GM18867 (cell line): Measurements from ENCODE around the gene STXBP6.

Experiments
- ATAC-seq: cut with Tn5 transposase; IDR thresholded peaks from one replicate; pipeline ENCODE4 v1.9.1; 2021; ENCODE audit warnings: mild to moderate bottlenecking, moderate library complexity; ENCODE audit not compliant: unreplicated experiment

The STXBP6 gene

DNA sequence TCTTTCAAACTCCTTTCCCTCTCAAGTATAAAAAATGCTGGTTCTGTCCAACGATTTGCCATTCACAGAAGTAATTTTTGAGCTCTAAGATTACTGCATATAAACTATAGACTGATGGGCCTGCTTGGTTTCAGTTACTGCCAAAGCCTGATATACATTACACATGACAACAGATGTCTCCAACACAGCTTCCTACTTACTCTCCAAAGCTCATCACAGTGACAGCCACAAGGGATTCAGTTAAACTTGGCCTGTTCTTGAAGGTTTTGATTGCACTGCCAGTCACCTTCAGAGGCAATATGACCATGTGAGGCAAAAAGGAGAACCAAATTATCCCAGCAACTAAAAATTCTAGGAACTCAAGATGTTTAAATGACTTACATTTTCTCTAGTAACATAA lies 30.1 kb downstream of the STXBP6 start:
- no peak for ATAC-seq

DNA sequence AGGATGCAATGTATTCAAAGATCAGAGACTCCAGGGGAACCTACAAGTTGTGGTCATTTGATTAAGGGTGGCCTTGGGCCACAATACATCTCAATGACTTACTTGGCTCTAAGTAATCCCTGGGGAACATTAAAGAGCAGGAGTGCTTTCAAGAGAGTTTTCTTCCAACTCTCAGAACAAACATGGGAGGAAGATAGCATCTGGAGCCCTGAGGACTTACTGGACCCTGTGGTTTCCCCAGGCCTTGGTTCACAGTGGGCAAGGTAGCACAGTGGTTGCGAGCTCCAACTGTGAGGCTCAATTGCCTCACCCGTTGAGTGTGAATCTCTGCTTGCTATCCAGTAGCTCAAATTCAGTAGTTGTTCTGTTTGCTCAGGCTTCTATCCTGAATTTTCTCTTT lies 32.4 kb downstream of the STXBP6 start:
- ATAC-seq = no peak

DNA sequence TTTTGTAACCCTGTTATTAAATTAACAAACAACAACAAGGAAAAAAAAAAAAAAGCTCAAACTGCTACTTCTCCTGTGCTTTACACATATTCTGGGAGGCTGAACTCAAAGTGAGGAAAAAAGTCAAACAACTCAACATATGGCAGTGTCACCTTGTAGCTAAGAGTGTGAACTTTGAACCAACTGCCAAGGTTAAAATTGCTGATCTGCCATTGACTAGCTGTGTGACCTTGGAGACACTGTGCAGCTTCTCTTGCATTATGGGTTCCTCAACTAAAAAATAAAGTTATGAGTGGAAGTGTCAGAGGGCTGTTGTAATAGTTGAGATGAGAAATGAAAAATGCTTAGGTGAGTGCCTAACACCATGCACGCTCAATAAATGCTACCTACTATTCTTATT lies 34.2 kb downstream of the STXBP6 start:
- no peak for ATAC-seq

DNA sequence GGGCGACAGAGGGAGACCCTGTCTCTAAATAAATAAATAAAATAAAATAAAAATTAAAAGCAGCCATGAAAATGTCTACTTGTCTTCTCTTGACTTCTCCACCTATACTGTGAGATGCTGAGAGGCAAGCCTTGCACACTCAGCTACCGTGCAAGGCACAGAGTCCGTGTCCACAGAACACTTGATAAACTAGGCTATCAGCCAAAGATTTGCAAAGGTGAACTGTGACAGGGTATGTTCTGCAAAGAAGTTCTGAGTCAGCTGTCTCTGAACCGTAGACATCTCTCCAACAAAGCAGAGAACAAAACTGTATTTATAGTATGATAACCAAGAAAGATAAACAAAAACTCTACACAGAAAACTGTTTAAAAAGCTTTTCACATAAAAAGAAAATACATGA lies 35.5 kb downstream of the STXBP6 start:
- ATAC-seq = no peak

DNA sequence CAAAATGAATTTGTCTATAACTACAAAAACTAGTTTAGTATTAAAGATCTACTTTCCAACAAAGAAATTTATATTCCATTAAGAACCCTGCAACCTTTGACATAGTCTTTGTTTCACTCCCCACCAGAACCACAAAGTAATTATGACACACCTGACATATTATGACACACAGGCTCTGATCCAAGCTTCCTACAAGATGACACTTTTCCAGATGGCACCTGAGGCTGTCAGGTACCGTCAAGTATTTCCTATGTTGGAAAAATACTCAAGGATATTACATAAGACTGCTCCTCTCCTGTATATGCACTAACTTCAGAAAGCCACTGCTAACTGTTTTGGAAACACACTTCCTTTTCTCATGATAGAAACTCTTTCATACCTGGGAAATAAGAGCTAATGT lies 38.9 kb downstream of the STXBP6 start:
- ATAC-seq = no peak

DNA sequence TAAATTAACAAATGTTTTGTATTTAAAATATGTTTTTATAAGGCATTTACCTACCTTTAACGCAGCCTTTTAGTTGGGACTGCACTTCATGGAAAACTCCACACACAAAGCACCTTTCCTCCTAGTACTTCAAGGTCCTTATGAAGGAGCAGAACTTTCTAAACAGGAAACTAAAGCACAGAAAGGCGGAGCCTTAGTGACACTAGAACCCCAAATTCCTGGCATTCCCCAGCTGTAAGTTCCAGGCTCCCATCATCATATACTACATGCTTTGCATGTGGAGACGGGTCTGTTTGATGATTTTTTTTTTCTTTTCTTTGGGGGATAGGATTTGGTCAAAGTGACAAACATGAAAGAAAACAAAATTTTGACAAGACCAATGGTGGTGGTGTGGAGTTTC lies 39.5 kb downstream of the STXBP6 start:
- no peak for ATAC-seq

DNA sequence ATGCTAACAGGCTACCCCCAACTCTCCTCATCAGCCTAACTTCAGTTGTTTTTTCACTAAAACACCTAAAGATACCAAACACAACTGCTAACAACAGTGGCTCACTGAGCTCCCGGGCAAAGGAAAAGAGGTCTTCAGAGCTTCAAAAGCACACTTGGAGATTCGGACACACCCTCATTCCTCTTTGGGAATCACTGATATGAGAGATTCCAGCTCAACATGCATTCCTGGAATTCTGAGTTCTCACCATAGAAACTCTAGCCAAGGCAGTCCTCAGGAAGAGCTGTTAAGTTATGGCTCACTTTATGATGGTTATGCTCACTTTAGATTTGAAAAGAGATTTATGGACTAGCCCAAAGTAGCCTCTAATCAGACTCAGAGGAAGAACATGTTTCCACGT lies 40.1 kb downstream of the STXBP6 start:
- no peak for ATAC-seq

DNA sequence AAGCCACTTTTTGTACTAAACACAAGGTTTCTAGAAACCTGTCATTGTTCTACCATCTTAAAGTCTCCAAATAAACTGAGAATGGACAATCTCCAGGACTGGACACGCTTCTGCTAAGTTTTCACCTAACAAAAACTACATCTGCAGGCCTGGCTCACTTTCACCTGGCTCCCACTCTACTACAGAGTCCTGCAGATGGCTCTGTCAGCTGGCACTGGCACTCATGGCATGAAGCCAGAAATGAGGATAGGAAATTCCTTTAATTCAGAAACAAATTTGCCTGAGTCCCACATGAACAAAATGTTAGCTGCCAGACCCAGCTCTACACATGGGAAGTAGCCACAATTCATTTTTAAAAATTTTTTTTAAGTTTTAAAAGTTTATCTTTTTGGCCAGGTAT lies 42.1 kb downstream of the STXBP6 start:
- ATAC-seq = no peak

DNA sequence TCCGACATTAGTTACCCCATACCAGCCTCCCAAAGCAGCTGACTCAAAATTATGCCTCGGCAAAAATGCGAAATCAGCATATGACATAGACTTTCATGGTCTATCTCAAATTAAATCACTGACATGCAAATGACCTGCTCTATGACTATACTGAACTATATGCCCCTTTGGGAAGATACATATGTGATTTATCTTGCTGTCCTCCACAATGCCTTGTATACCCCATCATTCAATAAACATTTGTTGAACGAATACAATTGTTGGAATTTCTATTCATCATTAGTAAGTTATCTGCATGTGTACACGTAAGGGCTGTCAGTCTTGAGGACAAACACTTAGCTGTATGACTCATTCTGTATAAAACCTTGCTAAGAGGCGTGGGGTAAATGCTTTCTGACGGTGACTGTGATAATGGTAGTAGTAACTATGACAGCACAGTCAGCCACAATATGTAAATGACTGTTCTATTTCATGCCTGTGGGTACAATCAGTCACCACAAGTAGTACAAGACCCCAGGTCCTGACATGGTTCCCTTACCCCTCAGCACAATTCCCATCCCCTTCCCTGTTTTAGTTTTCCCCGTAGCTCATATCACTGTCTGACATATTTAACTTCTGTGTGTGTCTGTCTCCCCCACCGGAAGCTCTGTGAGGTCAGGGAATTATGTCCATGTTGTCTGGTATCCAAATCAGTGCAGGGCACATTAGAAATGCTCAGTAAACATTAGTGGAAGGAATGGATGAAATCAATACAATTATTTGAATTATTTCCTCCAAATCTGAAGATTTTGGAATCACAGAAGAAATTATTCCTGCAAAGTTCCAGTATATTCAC lies 42.8 kb downstream of the STXBP6 start:
- ATAC-seq = peak; percentile 66

DNA sequence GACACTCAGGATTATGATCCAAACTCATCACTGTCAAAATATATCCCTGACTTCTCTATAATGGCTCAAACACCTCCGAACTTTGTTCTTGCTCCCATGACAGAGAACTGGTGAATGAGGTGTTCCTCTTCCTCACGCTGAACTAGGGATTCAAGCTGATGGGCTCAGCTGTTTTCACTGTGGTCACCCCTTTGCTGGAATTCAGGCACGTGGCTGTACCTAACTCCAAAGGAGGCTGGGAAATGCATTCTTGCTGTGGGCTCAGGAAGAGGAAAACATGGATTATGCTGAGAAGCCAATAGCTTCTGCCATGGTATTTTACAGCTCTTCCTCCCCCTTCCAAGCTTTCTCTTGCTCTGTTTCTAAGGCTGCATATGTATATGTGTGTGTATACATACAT lies 43.9 kb downstream of the STXBP6 start:
- ATAC-seq = no peak

DNA sequence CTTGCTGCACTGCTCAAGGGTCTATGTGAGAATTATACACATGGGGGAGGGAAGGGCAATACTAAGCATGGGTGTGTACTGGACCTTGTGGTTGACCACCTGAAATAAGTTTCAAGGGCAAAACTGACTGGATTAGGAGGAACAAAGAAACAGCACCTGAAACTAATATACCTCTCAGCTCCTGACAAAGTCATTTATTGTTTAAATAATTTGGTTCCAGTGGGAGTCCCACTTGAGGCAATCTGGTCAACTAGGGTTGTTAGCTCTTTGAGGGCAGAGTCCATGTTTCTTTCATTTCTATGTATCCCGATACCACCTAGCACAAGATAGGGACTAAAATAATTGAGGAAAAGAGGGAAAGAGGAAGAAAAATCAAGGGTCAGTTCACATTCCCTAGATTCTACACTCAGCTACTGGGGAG lies 45.5 kb downstream of the STXBP6 start:
- no peak for ATAC-seq

DNA sequence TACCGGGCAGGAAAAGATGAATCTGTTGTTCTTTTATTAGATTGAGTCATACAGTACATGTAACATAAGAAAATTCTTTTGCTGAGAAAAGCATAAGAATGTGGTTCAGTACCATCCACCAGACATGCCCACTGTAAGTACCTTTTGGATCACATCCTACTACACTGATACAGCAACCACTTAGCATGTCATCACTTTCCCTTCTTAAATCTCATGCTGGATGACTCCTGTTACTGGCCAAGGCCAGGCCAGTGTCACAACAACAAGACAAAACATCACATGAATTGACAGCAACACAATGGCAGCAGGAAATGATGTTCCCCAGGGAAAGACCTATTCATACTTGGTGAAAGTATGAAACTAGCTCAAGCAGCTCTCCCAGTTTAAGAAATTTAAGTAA lies 46.4 kb downstream of the STXBP6 start:
- ATAC-seq = no peak

DNA sequence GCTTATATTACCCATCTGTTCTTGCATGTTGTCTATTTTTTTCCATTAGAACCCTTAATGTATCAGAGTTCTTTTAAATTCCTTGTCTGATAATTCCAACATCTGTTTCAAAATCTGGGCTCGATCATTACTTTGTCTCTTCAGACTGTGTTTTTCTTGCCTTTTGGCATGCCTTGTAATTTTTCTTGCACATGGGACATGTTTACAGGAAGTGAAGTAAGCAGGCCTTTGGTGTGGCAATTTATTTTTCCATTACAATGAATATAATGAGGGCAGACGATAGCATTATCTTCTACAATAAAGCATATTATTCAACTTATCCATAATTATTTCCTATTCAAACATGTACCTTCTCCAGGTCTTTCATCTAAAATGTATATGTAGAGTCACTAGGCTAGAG lies 48.3 kb downstream of the STXBP6 start:
- no peak for ATAC-seq

DNA sequence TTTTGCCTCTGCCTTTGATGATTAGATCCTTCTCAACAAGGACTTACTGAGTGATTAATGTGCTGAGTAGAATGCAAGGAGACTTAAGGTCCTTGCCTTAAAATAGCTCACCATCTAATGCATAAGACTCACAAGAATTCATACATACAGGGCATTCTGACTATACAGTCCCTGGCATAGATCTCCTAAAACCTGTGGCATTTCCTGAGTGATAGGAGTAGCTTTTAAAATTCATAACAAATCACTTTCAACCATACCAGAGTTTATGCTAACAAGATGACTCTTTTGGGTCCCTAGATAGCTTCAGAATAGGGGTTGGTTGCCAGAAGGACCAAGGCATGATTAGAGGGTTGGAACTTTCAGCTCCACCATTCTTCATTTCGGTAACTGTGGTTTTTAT lies 48.8 kb downstream of the STXBP6 start:
- ATAC-seq = no peak

DNA sequence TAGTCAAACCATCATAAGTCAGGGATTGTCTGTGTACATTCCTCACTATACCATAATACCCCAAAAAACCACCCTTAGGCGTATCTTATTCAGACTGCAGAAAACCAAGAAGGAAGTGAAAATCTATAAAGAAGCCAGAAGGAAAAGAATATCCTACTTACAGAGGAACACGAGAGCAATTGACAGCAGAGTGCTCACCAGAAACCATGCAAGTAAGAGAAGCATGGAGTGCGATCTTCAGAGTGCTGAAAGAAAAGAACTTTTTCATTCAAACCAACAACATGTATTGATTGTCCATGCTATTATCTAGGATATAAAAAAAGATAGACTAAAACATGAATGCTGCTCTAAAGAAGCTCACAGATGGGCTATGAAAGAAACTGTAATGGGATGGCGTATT lies 50.8 kb downstream of the STXBP6 start:
- ATAC-seq = no peak

DNA sequence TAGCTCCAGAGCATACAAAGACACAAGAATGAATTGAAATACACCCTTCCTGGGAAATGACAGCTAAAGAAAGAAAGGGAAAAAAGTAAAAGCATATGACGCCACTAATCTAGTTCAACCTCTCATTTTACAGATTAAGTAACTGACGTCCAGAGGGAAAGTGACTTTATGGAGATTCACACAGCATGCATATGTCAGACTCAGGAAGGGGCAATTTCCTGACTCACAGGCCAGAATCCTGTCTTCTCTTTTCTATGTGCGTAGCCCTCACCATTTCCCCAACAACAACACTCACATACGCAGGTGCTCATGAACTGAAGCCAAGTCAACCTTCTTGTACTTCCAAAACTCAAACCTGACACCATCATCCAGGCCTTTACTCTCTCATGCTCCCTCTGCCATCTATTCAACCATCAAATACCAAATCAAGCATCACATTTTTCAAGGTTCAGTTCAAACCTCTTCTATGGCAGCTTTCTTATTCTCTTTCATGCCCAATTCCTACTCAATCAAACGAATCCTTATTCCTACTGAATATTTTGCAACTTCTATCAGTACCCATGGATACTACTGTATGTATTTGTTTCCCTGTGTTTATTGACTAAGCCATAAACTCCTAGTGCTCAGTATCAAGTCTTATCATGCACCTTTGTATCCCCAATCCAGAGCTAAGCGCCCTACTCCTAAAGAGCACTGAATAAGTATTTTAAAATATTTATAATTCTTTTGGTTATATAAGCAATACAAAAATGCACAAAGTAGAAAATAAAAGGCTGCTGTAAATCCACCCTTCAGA lies 52.8 kb downstream of the STXBP6 start:
- no peak for ATAC-seq

DNA sequence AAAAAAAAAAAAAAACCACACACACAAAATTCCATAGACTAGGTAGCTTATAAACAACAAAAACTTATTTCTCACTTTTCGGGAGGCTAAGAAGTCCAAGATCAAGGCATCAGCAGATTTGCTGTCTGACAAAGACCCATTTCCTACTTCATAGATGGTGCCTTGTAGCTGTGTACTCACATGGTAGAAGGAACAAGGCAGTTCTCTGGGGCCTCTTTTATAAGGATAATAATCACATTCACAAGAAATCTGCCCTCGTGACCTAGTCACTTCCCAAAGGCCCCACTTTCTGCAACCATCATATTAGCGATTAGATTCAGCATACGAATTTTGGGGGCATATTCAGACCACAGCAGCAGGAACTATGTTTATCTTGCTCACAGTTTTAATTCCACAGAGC lies 54.9 kb downstream of the STXBP6 start:
- ATAC-seq = no peak

DNA sequence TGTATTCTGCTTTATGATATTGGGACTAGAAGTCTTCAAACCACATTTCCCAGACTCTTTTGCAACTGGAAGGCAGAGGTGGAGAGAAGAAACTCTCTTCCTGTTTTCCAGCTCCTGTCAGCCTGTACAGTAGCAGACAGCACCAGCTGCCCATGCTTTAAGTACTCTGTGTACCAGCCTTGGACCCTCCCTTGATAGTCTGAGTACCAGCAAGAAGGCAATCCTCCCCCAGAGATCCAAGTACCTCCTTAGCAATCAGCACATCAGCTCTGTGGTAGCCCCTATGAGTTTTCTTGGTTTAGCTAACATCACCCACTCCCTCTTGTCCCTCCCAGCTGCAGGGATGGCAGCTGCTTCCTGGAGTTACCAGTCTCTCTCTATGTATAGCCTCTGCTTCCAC lies 56.3 kb downstream of the STXBP6 start:
- no peak for ATAC-seq

DNA sequence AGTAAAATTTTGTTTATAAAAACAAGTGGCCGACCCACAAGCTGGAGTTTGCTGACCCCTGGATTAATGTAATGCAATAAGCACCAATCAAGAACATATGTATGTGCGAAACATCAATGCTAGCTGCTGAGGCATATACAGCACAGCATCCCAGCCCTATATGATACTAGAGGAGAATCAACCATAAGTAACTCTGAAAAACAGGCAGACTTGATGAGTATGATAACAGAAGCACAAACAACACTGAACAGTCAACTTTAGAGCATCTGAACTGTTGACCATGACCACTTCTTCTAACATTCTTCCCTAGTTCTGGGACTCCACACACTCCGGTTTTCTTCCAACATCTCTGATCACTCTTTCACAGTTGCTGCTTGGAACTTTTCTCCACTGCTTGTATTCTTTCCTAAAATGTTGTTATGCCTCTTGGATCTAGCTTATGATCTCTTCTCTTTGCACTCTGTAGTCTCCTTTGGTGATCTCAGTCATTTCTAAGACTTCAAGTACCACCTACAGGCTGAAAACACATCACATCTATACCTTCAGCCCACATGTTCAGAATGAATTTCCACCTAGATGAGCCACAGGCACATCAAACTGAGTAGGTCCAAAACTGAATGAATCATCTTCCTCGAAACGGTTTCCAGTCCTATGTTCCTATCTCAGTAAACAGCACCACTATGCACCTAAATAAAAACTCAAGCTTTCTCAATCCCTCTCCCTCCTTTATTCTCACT lies 57.2 kb downstream of the STXBP6 start:
- no peak for ATAC-seq

DNA sequence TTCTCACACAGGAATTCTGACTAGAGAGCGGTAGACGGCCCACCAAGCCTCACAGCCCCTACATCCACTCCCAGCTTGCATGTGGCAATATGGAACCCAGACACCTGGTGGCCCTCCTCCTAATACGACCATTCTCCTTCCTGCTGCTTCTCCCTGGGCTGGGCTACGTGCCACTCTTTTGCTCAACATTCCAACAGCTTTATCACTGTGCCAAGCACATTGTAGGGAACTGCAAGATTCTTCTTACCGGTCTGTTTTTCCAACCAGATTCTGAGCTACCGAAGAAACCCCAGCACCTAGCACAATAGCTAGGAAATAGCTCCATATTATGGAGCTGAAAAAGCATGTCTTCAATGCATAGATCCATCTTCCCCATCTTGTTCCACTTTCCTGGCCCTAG lies 58.1 kb downstream of the STXBP6 start:
- ATAC-seq = no peak

DNA sequence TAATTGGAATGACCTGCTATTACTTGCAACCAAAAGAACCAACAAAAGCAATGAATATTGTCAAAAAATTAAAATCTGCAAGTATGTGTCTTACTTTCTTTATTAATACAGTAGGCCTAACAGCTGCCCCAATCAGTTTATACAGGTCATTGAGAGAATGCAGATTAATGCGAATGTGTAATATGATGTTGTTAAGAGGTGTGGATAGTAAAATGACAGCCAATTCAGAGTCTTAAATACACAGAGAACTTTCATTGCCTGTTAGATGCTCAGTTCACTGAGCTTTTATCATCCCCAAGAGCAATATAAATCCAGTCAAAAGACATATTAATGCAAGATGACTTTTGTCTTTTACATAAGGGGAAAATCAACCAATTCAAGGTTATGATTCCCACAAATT lies 58.7 kb downstream of the STXBP6 start:
- no peak for ATAC-seq

DNA sequence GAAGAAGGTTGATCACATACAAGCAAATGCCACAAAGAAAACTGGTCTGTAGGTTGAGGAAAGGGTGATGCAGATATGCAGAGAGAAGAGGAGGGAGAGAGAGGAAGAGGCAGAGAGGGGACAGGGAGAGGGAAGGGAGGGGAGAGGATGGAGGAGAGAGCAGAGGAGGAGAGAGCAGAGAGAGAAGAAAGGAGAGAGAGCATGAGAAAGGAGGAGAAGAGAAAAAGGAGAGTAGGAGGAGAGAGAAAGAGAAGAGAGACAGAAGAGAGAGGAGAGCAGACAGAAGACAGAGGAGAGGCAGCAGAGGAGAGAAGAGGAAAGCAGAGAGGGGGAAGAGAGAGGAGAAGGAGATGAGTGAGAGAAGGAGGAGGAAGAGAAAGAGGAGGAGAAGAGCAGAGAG lies 59.2 kb downstream of the STXBP6 start:
- ATAC-seq = no peak
